ENCODE results near the gene MRPL19. TPM values are rescaled to one million over a fixed set of nuclear protein-coding genes. Genes with fewer than 3 reads are reported as not detected.

Gene MRPL19
- total and polyA plus RNA-seq, 2 of the 13 experiments (the other 11 are each of a cell fraction or from before 2014, with no cell fraction given): 43.2 to 163 TPM

GRCh38 chr2:75621228-75621627, 25.4 kb upstream of the MRPL19 start:
- CTCF ChIA-PET (ENCODE audit: low intra/inter-chr PET ratio, low total read pairs): no interaction called here
- no peak overlapping the region for H2AFZ ChIP-seq (ENCODE audit: low read length)
- no peak overlapping the region for H3K27ac ChIP-seq (ENCODE audit: extremely low read length, insufficient read depth, low read length)
- H3K36me3 ChIP-seq (replicated peaks in 1 of 2; ENCODE audit: control insufficient read depth in 1 of 2, insufficient read depth in 2 of 2, low read length in 2 of 2): no peaks in the 10 kb centered on the region
- no peak for FAIRE-seq
- no peak overlapping the region for H3K4me3 ChIP-seq (replicated peaks in 1 of 3; ENCODE audit: insufficient read depth in 1 of 3, low read depth in 2 of 3, low read length in 3 of 3)
- 52% methylated on average over 4 of the region's 4 CpGs for WGBS (ENCODE audit: low lambda C conversion rate)
- no peak overlapping the region for H3K4me2 ChIP-seq (ENCODE audit: low read depth, low read length)
- no peaks in the 10 kb centered on the region for H3K9me3 ChIP-seq (ENCODE audit: low read length)
- no peaks in the 10 kb centered on the region for H3K79me2 ChIP-seq (ENCODE audit: insufficient read depth, low read length)
- DNase-seq (ENCODE audit: low spot score): no peak
- intact Hi-C loops (cut with micrococcal nuclease; ENCODE audit: unreplicated experiment) (no loop called here), in situ Hi-C loops (cut with HindIII; ENCODE audit: extremely low pct_ligation_motif_present, low pct_unique_long_range_greater_than_20kb) (loop anchor here (25.0 kb wide), 1 partner anchor 559 kb away; no protein-coding TSS in a partner anchor)
- H3K27me3 ChIP-seq (ENCODE audit: control insufficient read depth in 1 of 2, insufficient read depth in 2 of 2, low read length in 2 of 2): no peaks in the 10 kb centered on the region; a peak in 1 of 5 replicates
- no peak overlapping the region for H3K9ac ChIP-seq (ENCODE audit: insufficient read depth, low read depth, low read length)
- POLR2A ChIA-PET: no interaction called here
- no peak for ATAC-seq
- H3K4me1 ChIP-seq (ENCODE audit: insufficient read depth, low read length): no peaks in the 10 kb centered on the region
- BruUV-seq (replicated peaks): no TSS peak
- no peak for TF ChIP-seq HDAC6 (IDR thresholded peaks at IDR 0.05; ENCODE audit: low read depth, low read length)
- no peak for TF ChIP-seq ZNF7 (CRISPR knock-in tag; IDR thresholded peaks at IDR 0.05)
- no peak for TF ChIP-seq NR2F1 (CRISPR knock-in tag; IDR thresholded peaks at IDR 0.05)
- TF ChIP-seq HNF1A (IDR thresholded peaks at IDR 0.05; ENCODE audit: low read depth): no peak
- no peak for TF ChIP-seq HNF1A (CRISPR knock-in tag; IDR thresholded peaks at IDR 0.05; ENCODE audit: borderline replicate concordance)
- no peak for TF ChIP-seq RFXANK (CRISPR knock-in tag; IDR thresholded peaks at IDR 0.05)
- TF ChIP-seq ADNP (CRISPR knock-in tag; IDR thresholded peaks at IDR 0.05): no peak
- TF ChIP-seq, protein P1, sequence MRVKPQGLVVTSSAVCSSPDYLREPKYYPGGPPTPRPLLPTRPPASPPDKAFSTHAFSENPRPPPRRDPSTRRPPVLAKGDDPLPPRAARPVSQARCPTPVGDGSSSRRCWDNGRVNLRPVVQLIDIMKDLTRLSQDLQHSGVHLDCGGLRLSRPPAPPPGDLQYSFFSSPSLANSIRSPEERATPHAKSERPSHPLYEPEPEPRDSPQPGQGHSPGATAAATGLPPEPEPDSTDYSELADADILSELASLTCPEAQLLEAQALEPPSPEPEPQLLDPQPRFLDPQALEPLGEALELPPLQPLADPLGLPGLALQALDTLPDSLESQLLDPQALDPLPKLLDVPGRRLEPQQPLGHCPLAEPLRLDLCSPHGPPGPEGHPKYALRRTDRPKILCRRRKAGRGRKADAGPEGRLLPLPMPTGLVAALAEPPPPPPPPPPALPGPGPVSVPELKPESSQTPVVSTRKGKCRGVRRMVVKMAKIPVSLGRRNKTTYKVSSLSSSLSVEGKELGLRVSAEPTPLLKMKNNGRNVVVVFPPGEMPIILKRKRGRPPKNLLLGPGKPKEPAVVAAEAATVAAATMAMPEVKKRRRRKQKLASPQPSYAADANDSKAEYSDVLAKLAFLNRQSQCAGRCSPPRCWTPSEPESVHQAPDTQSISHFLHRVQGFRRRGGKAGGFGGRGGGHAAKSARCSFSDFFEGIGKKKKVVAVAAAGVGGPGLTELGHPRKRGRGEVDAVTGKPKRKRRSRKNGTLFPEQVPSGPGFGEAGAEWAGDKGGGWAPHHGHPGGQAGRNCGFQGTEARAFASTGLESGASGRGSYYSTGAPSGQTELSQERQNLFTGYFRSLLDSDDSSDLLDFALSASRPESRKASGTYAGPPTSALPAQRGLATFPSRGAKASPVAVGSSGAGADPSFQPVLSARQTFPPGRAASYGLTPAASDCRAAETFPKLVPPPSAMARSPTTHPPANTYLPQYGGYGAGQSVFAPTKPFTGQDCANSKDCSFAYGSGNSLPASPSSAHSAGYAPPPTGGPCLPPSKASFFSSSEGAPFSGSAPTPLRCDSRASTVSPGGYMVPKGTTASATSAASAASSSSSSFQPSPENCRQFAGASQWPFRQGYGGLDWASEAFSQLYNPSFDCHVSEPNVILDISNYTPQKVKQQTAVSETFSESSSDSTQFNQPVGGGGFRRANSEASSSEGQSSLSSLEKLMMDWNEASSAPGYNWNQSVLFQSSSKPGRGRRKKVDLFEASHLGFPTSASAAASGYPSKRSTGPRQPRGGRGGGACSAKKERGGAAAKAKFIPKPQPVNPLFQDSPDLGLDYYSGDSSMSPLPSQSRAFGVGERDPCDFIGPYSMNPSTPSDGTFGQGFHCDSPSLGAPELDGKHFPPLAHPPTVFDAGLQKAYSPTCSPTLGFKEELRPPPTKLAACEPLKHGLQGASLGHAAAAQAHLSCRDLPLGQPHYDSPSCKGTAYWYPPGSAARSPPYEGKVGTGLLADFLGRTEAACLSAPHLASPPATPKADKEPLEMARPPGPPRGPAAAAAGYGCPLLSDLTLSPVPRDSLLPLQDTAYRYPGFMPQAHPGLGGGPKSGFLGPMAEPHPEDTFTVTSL (CRISPR knock-in tag; IDR thresholded peaks at IDR 0.05; ENCODE audit: borderline replicate concordance): no peak
- TF ChIP-seq ZEB1 (IDR thresholded peaks at IDR 0.05; ENCODE audit: insufficient replicate concordance, low read depth): no peak
- TF ChIP-seq MXD1 (CRISPR knock-in tag; IDR thresholded peaks at IDR 0.05): no peak
- TF ChIP-seq MAF1 (CRISPR knock-in tag; IDR thresholded peaks at IDR 0.05; ENCODE audit: borderline replicate concordance): no peak
- H4K20me1 ChIP-seq (ENCODE audit: insufficient read depth, low read length): no peaks in the 10 kb centered on the region

Data from HepG2 (cell line).